GM12865 (cell line): ENCODE results near the gene NDOR1.
A peak's percentile ranks its signal among the peaks of the same experiment; 100 is the strongest.

Experiments used
- DNase-seq: peaks from one replicate; pipeline ENCODE4 v3.0.0; 2010; ENCODE audit warnings: low read depth
- H3K4me3 ChIP-seq: 2 replicates; pipeline ENCODE4 v1.5.1; 2011; ENCODE audit warnings: mild to moderate bottlenecking, low read depth, low read length, control low read depth
- CTCF ChIP-seq: IDR thresholded peaks from 2 replicates; pipeline ENCODE4 v1.5.1; 2011; ENCODE audit warnings: low read length, control low read depth, low read depth, inconsistent platforms; ENCODE audit not compliant: insufficient read depth; ENCODE audit errors: missing control alignments

Gene NDOR1

GRCh38 chr9:137222190-137223077, 16.9 kb downstream of the NDOR1 start, which contains the start of gene RNF208:
Gene RNF208, minus strand, starts transcription at chr9:137222240. Its CDS starts 1,028 bp downstream, at chr9:137221212.
- peak within 1 kb of the TSS; percentile 76 for H3K4me3 ChIP-seq
- no peak for TF ChIP-seq CTCF
- no peak for DNase-seq

- DNase-seq: peak; percentile 99
- peak overlapping the region; percentile 92 for H3K4me3 ChIP-seq
- no peak for TF ChIP-seq CTCF
These were observed 17.8 kb downstream of the NDOR1 start for GRCh38 chr9:137223078-137223970.

- no peak for DNase-seq
- H3K4me3 ChIP-seq: peak within 1 kb of the TSS; percentile 92
- no peak for TF ChIP-seq CTCF
These were observed 19.6 kb downstream of the NDOR1 start, which contains the start of gene CYSRT1 for GRCh38 chr9:137224830-137225694. Gene CYSRT1, plus strand, starts transcription at chr9:137225174. Its CDS starts 448 bp downstream, at chr9:137225622.

GRCh38 chr9:137225699-137226331, 20.3 kb downstream of the NDOR1 start:
- DNase-seq: no peak
- H3K4me3 ChIP-seq: no peak overlapping the region
- TF ChIP-seq CTCF: no peak

GRCh38 chr9:137226338-137227053, 21.0 kb downstream of the NDOR1 start:
- DNase-seq: no peak
- H3K4me3 ChIP-seq: no peak overlapping the region
- TF ChIP-seq CTCF: no peak
